Measurements from ENCODE around the gene BRCA1.
"Not testable (repeated sequence)": the region's sequence is repeated elsewhere in the genome, so short reads cannot be mapped to it uniquely, and the experiment has no call there.

The BRCA1 gene

DNA sequence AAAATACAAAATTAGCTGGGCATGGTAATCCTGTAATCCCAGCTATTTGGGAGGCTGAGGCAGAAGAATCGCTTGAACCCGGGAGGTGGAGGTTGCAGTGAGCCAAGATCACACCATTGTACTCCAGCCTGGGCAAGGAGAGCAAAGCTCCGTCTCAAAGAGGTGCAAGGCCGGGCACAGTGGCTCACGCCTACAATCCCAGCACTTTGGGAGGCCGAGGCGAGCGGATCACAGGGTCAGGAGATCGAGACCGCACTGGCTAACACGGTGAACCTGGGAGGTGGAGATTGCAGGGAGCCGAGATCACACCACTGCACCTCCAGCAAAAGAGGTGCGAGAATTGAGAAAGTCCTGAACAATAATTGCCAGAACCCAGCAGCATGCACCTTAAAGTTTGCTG is 124.3 kb downstream of the BRCA1 start:
- DNase-seq = not testable (repeated sequence)

DNA sequence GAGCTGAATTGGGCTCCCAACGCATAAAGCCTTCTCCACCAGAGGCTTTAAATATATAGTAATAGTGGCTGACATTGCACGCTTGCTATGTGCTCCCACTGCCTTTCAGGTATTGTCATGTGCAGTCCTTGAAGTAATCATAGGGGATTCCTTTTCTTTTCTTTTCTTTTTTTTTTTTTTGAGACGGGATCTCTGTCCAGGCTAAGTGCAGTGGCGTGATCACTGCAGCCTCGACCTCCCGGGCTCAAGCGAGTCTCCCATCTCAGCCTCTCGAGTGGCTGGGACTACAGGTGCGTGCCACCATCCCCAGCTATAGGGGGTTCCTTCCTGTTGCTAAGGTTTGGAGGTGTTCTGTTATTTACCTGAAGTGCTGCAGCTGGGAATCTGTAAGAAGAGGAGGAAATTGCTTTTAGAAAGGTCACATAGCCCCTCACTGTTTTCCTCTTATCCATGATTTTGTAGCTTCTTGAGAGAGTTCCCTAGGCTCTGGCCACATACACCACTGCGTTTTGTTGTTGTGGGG is 126.1 kb downstream of the BRCA1 start:
- no peak for DNase-seq

DNA sequence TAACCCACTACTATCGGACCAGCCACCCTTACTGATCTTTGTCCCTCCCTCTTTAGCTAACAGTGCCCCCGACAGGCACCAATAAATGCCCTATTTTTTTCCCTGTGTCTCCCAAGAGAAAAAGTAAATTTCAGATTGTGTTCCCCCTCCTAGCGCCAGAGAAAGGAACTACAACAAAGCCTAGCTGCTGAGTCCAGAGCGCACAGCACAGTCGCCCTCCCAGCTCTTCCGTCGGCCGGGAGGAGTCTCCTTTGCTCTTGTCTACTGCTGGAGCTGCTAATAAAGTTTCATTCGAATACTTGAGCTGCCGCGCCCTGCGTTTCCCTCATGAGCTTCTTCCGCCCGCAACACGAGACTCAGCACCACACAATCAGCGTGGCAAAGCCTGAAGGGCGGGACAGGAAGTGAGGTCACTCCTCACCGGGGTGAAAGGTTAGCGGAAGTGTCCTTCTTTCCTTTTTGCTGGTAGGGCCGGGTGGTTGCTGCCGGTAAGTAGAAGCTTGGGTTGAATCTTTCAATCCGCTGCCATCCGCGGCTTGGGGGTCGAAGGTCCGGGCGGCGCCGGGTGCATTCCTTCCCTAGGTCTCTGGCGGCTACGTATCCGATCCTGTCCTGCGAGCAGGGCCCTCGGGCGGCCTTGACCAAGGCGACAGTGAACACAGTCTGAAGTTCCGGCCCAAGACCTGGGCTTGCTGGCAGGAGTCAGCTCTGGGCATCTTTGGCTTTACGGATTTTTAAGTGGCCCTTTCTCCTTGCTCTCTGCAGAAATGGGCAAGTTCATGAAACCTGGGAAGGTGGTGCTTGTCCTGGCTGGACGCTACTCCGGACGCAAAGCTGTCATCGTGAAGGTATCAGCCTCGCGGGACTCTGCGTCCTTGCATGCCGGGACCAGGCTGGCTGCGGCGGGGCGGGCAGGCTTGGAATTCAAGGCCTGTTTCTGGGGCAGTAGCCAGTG is 126.9 kb downstream of the BRCA1 start, which contains the start of gene RPL27:
TSS of gene RPL27 (plus strand) at position 436 of the 955 bp plus-strand sequence. CDS start at position 768, 332 bp downstream.
- DNase-seq = peak; percentile 96

DNA sequence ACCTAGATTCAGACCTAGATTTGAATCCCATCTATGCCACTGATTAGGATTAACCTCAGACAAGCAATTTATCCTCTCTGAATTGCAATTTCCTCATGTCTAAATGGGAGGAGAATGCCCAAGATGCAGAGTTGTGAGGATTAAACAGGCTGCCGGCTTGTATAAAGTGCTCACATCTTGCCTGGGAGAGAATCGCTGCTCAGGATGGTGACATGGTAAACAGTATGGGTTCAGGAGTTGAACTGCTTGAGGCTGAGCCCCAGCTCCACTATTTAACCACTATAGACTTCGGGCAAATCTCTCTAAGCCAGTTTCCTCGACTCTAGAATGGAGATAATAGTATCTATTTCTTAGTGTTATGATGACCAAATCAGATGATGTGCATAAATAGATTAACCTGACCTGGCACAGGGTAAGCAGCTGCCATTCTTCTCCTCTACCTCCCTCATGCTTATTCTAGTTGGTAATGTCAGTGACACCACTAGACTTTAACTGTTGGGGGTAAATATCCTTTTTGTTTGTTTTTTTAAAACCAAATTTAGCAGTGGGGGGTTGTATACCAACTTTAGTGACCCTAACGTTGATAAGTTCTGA is 127.7 kb downstream of the BRCA1 start:
- DNase-seq = no peak
